IPS-20b (cell line): Measurements from ENCODE around the gene STRADB.

Source experiments
- H3K27ac ChIP-seq: one replicate; pipeline ENCODE4 v1.5.1; 2013; ENCODE audit warnings: low read length
- H3K27me3 ChIP-seq: 2 replicates; pipeline ENCODE4 v1.6.1; 2013; ENCODE audit warnings: mild to moderate bottlenecking, low read length, inconsistent platforms; ENCODE audit not compliant: insufficient read depth
- H3K36me3 ChIP-seq: 2 replicates; pipeline ENCODE4 v1.6.1; 2013; ENCODE audit warnings: low read depth, mild to moderate bottlenecking, inconsistent platforms, low read length, moderate library complexity; ENCODE audit not compliant: insufficient read depth
- H3K4me1 ChIP-seq: 2 replicates; pipeline ENCODE4 v1.6.1; 2013; ENCODE audit warnings: mild to moderate bottlenecking, control low read depth, inconsistent platforms, low read length, moderate library complexity; ENCODE audit not compliant: insufficient read depth
- H3K4me3 ChIP-seq: 2 replicates; pipeline ENCODE4 v1.5.1; 2013; ENCODE audit warnings: mild to moderate bottlenecking, low read length, inconsistent platforms
- H3K9ac ChIP-seq: 2 replicates; pipeline ENCODE4 v1.6.1; 2013; ENCODE audit warnings: low read depth, mild to moderate bottlenecking, inconsistent platforms, low read length, moderate library complexity
- H3K9me3 ChIP-seq: 2 replicates; pipeline ENCODE4 v1.6.1; 2013; ENCODE audit warnings: mild to moderate bottlenecking, low read depth, low read length, inconsistent platforms; ENCODE audit not compliant: insufficient read depth

The STRADB gene

GRCh38 chr2:201517094-201517493 is 65.6 kb downstream of the STRADB start:
- H3K4me3 ChIP-seq, result no peak overlapping the region
- no peak overlapping the region for H3K9ac ChIP-seq
- H3K36me3 ChIP-seq, result no peaks in the 10 kb centered on the region
- no peaks in the 10 kb centered on the region for H3K9me3 ChIP-seq
- H3K27me3 ChIP-seq, result no peaks in the 10 kb centered on the region
- H3K4me1 ChIP-seq, result no peaks in the 10 kb centered on the region
- no peak overlapping the region for H3K27ac ChIP-seq

- Histone ChIP-seq H3K4me1 (no peaks in the 10 kb centered on the region), H3K27ac (no peak overlapping the region), H3K4me3 (no peak overlapping the region)
These were observed 68.7 kb downstream of the STRADB start for GRCh38 chr2:201520201-201520600.

GRCh38 chr2:201522965-201523364 is 71.4 kb downstream of the STRADB start:
- Histone ChIP-seq H3K4me1 (no peaks in the 10 kb centered on the region), H3K36me3 (no peaks in the 10 kb centered on the region), H3K9me3 (peaks cover 4% of the 10 kb centered on the region; the same call in 1 of the 2 replicates), H3K27me3 (no peaks in the 10 kb centered on the region), H3K4me3 (no peak overlapping the region), H3K9ac (no peak overlapping the region), H3K27ac (no peak overlapping the region)

More at GRCh38 chr2:201520201-201520600, 68.7 kb downstream of the STRADB start:
- no peaks in the 10 kb centered on the region for H3K36me3 ChIP-seq
- H3K9me3 ChIP-seq, result peaks cover 4% of the 10 kb centered on the region; the same call in 1 of the 2 replicates
- H3K27me3 ChIP-seq, result no peaks in the 10 kb centered on the region
- no peak overlapping the region for H3K9ac ChIP-seq

- Histone ChIP-seq H3K4me1 (no peaks in the 10 kb centered on the region), H3K9ac (no peak overlapping the region), H3K27ac (no peak overlapping the region), H3K9me3 (peaks cover 4% of the 10 kb centered on the region; the same call in 1 of the 2 replicates), H3K27me3 (no peaks in the 10 kb centered on the region), H3K36me3 (no peaks in the 10 kb centered on the region), H3K4me3 (no peak overlapping the region)
These were observed 72.0 kb downstream of the STRADB start for GRCh38 chr2:201523506-201523905.
